ENCODE data around the gene PEX12.
"Not testable (repeated sequence)": the region's sequence is repeated elsewhere in the genome, so short reads cannot be mapped to it uniquely, and the experiment has no call there.

PEX12 gene

GRCh38 chr17:35578929-35579432, 610 bp upstream of the PEX12 start:
- H3K27ac ChIP-seq: peak overlapping the region; percentile 81
- TF ChIP-seq CTCF (IDR thresholded peaks at IDR 0.05) (no peak), ZFX (IDR thresholded peaks at IDR 0.05; ENCODE audit: borderline replicate concordance) (no peak)

- peak overlapping the region; percentile 81 for H3K27ac ChIP-seq
- TF ChIP-seq CTCF (IDR thresholded peaks at IDR 0.05) (no peak), ZFX (IDR thresholded peaks at IDR 0.05; ENCODE audit: borderline replicate concordance) (no peak)
These were observed 558 bp downstream of the PEX12 start for GRCh38 chr17:35577830-35578196.

- TF ChIP-seq ZFX (IDR thresholded peaks at IDR 0.05; ENCODE audit: borderline replicate concordance) (no peak), CTCF (IDR thresholded peaks at IDR 0.05) (no peak)
- no peak overlapping the region for H3K27ac ChIP-seq
These were observed 2.6 kb downstream of the PEX12 start for GRCh38 chr17:35575759-35576158.

GRCh38 chr17:35569405-35569804, 9.0 kb downstream of the PEX12 start:
- TF ChIP-seq CTCF (IDR thresholded peaks at IDR 0.05): no peak
- no peak overlapping the region for H3K27ac ChIP-seq

GRCh38 chr17:35568561-35568960, 9.8 kb downstream of the PEX12 start:
- H3K27ac ChIP-seq: peak overlapping the region; percentile 85
- TF ChIP-seq CTCF (IDR thresholded peaks at IDR 0.05) (no peak), ZFX (IDR thresholded peaks at IDR 0.05; ENCODE audit: borderline replicate concordance) (no peak)

GRCh38 chr17:35566968-35567367, 11.4 kb downstream of the PEX12 start:
- TF ChIP-seq ZFX (IDR thresholded peaks at IDR 0.05; ENCODE audit: borderline replicate concordance) (no peak), CTCF (IDR thresholded peaks at IDR 0.05) (no peak)
- H3K27ac ChIP-seq: no peak overlapping the region

GRCh38 chr17:35563181-35563580, 15.2 kb downstream of the PEX12 start:
- H3K27ac ChIP-seq: not testable (repeated sequence)

GRCh38 chr17:35560703-35561102, 17.7 kb downstream of the PEX12 start, which contains the start of gene SLFN14:
SLFN14 (minus strand) TSS chr17:35560819; CDS start chr17:35558062, 2,757 bp downstream.
- TF ChIP-seq ZFX (IDR thresholded peaks at IDR 0.05; ENCODE audit: borderline replicate concordance): no peak
- no peak for TF ChIP-seq CTCF (IDR thresholded peaks at IDR 0.05)

More at GRCh38 chr17:35560703-35561102, 17.7 kb downstream of the PEX12 start, which contains the start of gene SLFN14:
- no peak within 1 kb of the TSS for H3K27ac ChIP-seq
